ENCODE results near the gene CCDC54.

Gene CCDC54

DNA sequence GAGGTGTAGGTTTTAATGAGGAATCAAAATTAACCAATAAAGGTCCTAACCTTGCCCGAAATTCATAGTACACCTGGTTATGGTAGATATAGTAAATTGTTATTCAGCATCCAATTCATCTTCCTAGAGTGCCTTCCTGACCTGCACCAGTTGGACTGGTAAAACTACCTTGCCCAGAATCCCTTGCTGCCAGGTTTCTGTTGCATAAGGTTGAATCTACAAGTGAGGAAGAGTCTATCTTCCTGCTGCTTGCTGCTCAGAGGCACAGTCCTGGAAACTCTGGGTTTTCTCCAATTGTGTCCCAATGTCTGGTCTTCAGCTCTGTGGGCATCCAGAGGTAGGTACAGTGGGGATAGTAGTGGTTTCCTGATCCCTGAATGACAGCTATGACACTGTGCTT lies 17.3 kb downstream of the CCDC54 start:
- no peak for DNase-seq

DNA sequence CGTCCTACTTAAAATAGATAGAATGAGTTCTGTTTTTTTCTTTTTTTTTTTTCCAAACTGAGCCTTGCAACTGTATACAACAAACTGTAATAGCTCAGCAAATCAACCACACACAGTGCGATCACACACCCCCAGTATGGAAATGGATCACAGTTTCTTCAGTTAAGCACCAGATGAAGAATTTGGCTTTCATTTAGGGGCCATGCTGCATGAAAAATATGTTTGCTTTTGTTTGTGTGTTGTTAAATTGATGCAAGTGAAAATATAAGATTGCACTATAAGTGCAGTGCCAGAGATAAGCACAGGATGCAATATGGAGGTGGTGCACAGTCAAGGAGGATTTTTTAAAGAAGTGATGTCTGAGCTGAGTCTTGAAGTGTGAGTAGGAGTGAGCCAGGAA lies 17.8 kb downstream of the CCDC54 start:
- no peak for DNase-seq

DNA sequence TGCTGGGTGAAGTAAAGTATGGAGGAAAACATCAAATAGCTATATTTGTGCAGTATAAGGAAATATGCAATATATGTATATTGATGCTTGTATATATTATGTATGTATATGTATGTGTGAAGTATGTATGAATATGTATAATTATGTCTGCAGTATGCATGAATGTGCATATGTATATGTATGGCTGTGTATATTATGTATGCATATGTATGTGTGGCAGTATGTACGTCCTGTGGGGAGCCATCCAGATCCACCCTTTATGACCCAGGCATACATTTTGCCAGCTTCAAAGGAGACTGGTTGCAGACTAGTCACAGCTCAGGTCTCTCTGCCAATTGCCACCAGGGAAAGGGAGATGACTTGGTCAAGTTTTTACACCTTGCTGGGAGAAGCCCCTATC lies 24.1 kb downstream of the CCDC54 start:
- DNase-seq: no peak

DNA sequence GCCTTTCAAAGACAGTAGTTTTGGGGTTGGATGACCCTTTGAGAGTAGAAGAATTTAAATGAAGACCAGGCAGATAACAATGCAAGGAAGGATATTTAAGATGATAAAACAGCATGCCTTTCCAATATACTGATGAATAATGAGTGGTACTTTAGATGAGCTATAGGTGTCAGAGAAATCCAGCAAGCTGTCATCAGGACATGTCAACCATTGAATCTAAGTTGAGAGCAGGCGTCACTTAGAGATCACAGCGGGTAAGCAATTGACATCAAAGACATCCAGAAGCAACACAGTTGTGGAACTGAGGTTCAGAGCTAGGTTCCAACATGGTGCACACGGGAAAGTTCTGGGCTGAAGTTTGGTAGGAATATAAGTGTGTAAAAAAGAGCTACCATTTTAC lies 25.0 kb downstream of the CCDC54 start:
- no peak for DNase-seq

- no peak for DNase-seq
These were observed 27.7 kb downstream of the CCDC54 start for GRCh38 chr3:107404727-107405469.

DNA sequence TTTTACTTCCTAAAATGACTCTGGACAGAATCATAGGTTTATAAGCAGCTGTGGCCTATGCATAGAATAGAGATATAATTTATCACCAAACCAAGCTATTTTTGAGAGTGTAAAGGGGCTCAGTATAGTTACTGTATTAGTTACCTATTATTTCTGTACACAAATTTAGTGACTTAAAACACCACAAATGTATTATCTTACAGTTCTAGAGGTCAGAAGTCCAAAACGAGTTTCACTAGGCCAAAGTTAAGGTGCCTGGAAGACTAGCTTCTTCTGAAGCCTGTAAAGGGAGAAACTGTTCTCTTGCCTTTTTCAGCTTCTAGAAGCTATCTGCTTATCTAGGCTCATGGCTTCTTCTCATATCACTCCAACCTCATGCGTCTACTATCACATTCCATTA lies 30.1 kb downstream of the CCDC54 start:
- DNase-seq: no peak

- DNase-seq: no peak
These were observed 31.3 kb downstream of the CCDC54 start for GRCh38 chr3:107408513-107408912.

- DNase-seq: no peak
These were observed 32.1 kb downstream of the CCDC54 start for GRCh38 chr3:107409365-107409764.

DNA sequence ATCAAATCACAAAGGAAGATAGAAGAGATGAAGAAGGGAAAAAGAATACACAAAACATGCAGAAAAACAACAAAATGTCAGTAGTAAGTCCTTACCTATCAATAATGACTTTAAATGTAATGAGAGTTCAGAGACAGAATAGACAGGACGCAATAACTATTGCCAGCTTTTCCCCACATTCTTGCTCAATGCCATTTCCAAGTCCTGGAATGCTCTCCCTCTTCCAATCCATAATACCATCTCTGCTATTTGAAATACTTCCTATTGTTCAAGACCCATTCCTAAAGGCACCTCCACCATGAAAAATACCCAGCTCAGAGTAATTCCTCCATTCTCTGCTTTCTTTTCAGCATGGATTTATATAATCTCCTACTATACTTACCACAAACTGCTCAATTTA lies 33.4 kb downstream of the CCDC54 start:
- no peak for DNase-seq

- DNase-seq: no peak
These were observed 33.8 kb downstream of the CCDC54 start for GRCh38 chr3:107411056-107411455.

- no peak for DNase-seq
These were observed 34.5 kb downstream of the CCDC54 start for GRCh38 chr3:107411779-107412178.

DNA sequence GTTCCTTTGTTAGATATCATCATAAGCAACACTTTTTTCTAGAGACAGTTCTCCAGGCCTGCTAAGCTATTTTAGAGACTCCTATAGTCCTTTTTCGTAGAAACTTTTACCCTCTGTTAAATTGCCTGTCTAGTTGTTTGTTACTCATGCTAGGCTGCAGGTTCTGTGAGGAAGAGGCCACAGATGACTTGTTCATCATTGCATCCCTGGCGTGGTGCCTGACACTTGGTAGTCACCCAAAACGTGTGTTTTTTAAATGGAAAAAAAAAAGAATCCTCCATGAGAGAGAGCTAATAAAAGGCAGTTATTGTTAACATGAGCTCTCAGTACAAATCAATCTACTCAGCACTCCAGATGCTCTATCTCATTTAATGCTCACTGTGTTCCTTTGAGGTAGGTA lies 35.1 kb downstream of the CCDC54 start:
- DNase-seq: no peak

DNA sequence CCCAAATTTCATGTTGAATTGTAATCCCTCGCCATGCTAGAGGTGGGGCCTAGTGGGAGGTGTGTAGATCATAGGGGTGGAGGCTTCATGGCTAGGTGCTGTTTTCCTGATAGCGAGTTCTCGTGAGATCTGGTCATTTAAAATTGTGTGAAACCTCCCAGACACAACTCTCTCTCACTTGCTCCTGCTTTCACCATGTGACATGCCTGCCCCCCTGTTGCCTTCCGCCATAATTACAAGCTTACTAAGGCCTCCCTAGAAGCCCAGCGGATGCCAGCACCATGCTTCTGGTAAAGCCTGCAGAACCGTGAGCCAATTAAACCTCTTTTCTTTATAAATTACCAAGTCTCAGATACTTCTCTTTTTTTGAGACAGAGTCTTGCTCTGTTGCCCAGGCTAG lies 36.0 kb downstream of the CCDC54 start:
- DNase-seq: no peak

- no peak for DNase-seq
These were observed 37.2 kb downstream of the CCDC54 start for GRCh38 chr3:107414325-107414964.

GRCh38 chr3:107416138-107416537 lies 38.9 kb downstream of the CCDC54 start:
- no peak for DNase-seq

- no peak for DNase-seq
These were observed 39.6 kb downstream of the CCDC54 start for GRCh38 chr3:107416886-107417285.

- no peak for DNase-seq
These were observed 44.0 kb downstream of the CCDC54 start for GRCh38 chr3:107421170-107421792.

DNA sequence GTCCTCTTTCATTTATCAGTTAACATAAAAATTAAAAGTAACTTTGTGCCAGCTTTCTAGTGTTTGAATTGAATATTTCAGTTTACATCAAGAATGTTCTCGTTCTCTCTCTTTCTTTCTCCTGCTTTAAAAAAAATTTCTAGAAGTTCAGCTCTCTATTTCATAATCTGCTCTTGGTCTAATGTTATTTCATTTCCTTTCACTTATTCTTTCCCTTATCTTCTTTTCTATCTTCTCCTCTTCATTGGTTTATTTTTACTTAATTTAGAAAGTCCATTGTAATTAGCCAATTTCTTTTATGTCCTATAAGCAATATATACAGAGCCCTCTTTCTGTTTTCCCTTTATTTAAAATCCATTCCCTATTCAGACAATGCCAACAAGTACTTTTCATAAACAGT lies 44.6 kb downstream of the CCDC54 start:
- no peak for DNase-seq

DNA sequence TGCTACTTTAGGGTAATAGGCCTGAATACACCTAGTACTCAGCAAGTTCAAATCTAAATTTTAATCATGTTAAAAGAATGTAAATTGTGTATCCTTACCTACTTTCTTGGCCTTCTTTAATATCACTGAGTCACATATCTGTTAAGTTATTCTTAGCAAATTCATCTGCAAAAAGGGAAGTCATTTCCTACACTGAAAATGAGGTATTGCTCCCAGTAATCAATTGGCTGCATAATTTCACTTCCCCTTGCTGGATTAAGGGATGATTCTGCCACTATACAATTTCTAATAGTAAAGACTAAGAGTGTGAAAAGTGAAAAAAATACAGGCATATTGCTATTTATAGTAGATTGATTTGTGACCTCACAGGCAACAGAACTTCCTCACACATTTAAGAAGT lies 47.8 kb downstream of the CCDC54 start:
- no peak for DNase-seq

DNA sequence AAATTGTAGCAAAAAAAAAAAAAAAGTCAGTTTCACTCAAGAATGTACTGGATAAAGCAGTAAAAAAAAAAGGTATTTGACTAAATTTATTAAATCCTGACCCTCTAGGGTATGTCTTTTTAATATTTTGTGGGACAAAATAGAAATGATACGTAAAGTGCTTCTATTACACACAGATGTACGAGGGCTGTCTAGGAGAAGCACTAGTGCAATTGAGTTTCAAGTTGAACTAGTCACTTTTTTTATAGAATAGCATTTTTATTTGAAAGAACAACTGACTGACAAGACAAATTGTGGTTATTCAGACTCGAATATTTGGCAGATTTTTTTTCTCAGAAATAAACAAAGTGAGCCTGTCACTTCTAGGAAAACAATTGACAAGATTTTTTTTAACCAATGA lies 49.0 kb downstream of the CCDC54 start:
- DNase-seq: no peak
